GM18909 (cell line): ENCODE results near the gene MRPL2.
"Not testable (repeated sequence)": the region's sequence is repeated elsewhere in the genome, so short reads cannot be mapped to it uniquely, and the experiment has no call there.

ENCODE experiments used
- ATAC-seq: cut with Tn5 transposase; IDR thresholded peaks from one replicate; pipeline ENCODE4 v1.9.1; 2021; ENCODE audit warnings: mild to moderate bottlenecking; ENCODE audit not compliant: unreplicated experiment, poor library complexity

Gene MRPL2

GRCh38 chr6:43082806-43083655 is 23.8 kb upstream of the MRPL2 start:
- ATAC-seq = no peak

- ATAC-seq = not testable (repeated sequence)
Measured at GRCh38 chr6:43081922-43082321, 22.7 kb upstream of the MRPL2 start.

- ATAC-seq = no peak
Measured at GRCh38 chr6:43081043-43081442, 21.8 kb upstream of the MRPL2 start.

GRCh38 chr6:43078691-43079090 is 19.5 kb upstream of the MRPL2 start:
- no peak for ATAC-seq

DNA sequence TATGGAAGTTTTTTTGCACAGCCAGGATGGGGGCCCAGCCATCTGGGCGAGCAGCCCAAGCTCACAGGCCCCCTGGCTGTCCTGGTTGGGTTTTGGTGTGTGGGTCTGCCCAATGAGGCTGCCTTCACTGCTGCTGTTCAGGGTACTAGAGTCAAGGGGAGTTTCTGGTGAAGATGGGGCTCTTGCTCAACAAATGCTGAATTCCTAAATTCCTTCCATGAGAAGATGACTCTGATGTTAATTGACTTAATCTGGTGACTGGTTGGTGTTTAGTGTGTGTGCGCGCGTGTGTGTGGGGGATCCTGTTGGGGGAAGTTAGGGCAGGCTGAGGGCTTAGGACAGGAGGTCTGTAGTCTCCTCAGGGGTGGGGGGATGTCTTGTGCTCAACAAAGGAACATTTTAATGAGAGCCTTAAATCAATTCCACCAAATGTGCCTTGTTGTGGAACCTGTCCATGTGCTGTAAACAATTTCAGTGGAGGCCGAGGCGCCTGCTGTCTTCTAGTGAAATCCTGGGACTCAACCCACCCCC is 18.8 kb upstream of the MRPL2 start:
- no peak for ATAC-seq

DNA sequence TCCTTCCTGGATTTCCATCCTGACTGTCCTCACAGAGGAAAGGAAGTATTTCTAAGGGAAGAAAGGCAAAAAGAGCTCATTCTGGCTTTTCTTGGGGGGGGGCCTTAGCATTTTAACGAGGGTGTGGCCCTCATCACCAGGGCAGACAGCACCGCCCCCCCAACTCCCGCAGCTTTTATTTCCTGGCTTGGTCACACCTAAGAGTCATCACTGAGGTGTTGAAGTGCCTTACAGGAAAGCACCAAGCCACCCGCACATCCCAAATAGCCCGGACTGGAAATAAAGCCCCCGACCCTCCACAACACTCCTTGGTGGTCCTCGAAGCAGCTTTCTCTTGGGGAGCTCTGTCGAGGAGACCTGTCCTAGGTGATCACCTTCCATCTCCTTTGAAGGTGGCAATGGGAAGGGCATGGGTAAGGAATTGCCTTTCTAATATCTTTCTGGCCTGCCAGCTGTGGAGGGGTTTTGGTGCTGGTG is 18.1 kb upstream of the MRPL2 start:
- ATAC-seq = no peak

DNA sequence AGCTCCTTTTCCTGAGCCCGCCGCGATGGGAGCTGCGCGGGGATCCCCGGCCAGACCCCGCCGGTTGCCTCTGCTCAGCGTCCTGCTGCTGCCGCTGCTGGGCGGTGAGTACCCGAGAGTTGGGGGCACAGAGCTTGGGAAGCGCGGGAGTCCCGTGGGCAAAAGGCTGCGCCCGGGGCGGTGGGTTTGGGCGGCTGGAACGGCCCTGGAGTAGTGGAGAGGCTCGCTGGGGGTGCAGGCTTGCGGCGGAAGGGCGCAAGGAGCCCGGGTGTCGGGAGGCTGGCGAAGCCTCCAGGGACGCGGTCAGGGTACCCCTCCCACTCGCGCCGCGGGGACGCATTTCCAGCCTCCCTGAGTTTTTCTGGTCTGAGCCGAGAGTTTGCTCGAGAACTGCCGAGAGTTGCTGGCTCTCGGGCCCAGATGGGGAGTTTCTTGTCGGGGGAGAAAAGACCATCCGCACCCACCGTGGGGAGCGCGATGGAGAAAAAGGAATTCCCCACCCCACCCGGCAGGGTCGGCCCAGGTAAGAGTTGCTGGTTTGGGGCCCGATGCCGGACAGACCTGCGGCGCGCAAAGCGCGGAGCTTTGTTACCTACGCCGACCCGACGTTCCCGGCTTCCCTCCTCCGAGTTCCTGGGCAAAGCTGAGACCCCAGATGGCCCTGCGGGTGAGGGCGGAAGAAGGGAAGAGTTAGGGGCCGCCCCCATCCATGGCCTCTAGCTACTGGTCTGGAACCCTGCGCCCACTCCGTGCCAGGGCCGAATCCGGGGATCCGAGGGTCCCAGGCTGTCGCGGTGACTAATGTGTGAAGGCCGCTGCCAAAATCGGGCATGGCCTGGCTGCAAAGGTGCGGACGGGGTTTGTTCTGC is 17.5 kb upstream of the MRPL2 start:
- ATAC-seq = no peak

- no peak for ATAC-seq
Measured at GRCh38 chr6:43075670-43076463, 16.6 kb upstream of the MRPL2 start, which contains the start of gene PTK7. TSS of gene PTK7 (plus strand) at chr6:43076314. CDS start at chr6:43076489, 175 bp downstream.

- no peak for ATAC-seq
Measured at GRCh38 chr6:43074847-43075669, 15.8 kb upstream of the MRPL2 start.

DNA sequence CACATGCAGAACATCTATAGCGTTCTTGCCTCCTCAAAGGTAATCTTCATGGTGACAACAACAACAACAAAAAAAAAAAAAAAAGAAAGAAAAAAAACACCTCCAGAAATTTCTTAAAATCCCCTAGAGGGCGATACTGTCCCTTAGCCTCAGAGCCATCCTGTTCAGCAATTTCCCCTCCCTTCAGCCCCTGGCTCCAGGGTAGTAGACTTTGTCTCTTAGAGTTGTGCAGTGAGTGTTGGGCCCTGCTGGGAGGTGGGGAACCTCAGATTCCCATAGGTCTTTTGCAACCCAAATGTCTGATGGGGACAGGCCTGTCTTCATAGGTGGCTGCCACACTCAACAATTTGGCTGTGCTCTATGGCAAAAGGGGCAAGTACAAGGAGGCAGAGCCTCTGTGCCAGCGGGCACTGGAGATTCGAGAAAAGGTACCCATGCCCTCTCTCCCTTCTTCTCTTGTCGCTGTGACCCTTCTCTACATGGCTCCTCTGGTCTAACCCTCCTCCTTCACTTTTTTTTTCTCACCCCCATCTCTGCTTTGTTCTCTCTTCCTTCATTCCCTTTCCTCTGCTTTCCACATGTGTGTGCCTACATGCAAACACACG is 10.9 kb upstream of the MRPL2 start:
- ATAC-seq = no peak

DNA sequence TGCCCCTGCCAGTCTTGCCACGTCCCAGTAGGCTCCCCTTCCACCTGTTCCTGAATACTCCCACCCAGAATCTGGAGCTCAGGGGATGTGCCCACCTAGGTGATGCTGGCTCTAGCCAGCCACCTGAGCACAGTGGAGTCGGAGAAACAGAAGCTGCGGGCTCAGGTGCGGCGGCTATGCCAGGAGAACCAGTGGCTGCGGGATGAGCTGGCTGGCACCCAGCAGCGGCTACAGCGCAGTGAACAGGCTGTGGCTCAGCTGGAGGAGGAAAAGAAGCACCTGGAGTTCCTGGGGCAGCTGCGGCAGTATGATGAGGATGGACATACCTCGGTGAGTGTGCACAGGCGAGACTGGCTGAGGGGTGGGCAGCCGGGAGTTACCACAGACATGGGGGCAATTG is 3.6 kb upstream of the MRPL2 start:
- no peak for ATAC-seq

- no peak for ATAC-seq
Measured at GRCh38 chr6:43061861-43062260, 2.6 kb upstream of the MRPL2 start.

DNA sequence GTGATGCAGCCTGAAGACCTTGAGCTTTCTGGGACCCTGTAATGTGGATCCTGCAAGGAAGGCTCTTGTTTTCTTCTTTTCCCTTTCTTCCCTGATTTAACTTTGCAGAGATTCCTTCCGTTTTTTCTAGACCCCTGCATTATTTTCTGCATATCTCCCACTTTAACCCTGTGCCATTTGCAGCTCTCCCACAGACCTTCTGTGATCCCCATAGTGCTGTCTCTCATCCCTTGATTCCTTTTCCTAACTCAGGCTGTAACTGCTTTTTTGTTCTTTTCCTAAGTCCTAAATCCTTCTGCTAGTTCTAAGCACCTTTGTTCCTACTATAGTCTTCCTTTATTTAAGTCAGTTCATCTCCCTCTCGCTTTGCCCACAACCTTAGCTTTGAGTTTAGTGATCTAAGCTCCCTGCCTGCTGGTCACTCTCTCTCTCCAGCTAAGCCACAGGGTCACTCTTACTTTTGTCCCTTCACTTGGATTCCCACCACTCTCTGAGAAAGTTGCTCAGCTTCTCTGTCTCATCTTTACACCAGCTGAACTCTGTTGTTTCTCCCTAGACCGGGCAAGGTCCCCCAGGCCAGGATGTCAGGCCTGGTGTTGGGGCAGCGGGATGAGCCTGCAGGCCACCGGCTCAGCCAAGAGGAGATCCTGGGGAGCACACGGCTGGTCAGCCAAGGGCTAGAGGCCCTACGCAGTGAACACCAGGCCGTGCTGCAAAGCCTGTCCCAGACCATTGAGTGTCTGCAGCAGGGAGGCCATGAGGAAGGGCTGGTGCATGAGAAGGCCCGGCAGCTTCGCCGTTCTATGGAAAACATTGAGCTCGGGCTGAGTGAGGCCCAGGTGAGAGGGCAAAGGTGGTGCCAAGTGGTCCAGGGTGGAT is 1.8 kb upstream of the MRPL2 start:
- no peak for ATAC-seq

- ATAC-seq = no peak
Measured at GRCh38 chr6:43060034-43060754, 960 bp upstream of the MRPL2 start.

DNA sequence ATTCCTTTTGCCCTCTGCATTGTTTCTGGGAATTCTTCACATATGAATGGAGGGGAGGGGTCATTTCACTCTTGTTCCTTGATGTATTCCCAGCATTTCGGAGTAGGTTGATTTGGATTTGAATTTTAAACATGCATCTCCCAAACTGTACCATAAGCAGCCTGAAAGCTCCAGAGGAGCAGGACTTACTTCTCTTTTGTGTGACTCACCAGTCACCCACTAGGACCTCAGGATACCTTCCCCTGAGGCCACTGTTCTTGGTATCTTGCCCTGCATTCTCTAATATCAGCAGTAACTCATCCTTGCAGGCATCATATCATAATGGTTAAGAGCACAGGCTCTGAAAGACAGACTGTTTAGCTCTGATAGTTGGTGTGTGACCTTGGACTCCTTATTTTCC is 703 bp downstream of the MRPL2 start:
- ATAC-seq = no peak

DNA sequence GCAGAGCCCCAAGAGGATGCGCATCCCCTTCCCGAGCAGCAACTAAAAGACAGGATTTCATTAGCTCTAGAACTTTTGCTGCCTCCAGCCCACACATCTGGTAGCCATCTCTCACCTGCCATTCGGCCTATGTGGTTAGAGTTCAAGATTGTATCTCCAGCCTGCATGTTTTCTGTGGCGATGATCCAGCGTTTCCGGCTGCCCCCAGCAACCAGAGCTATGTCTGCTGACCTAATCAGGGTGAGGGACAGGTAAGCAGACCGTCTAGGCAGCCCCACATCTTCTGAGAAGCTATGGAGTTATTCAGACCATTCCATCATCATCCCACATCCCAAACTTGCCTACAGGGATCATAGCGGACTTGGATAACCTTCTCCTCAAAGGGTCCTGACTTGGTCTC is 3.3 kb downstream of the MRPL2 start:
- ATAC-seq = no peak

DNA sequence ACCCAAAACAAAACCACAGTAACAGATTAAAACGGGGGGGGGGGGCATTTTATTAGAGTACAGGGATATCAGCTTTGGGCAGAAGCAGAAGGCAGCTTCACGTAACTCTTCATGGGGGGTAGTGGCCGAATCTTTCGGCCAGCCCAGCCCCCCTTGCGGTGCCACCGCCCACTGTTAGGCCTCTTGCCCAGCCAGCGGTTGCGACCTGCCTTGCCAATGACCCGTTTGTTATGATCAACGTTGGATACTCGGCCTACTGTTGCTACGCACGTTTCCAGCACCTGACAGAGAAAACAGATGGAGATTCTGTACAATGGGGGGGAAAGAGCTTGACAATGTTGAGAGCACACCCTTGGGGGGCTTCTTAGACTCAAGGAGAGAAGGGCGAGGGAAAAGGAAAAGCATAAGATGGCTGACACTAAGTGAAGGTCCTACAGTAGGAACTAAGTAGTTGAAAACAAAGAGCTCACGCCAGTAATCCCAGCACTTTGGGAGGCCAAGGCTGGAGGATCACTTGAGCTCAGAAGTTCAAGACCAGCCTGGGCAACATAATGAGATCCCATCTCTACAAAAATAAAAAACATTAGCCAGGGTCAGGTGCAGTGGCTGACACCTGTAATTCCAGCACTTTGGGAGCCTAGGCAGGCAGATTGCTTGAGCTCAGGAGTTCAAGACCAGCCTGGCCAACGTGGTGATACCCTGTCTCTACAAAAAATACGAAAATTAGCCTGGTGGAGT is 4.9 kb downstream of the MRPL2 start:
- ATAC-seq = no peak
